GM19023 (cell line): ENCODE data around the gene HHIPL2.

Experiments used
- ATAC-seq: cut with Tn5 transposase; IDR thresholded peaks from one replicate; pipeline ENCODE4 v1.9.1; 2021; ENCODE audit warnings: mild to moderate bottlenecking, moderate library complexity; ENCODE audit not compliant: unreplicated experiment

HHIPL2 gene

GRCh38 chr1:222547944-222548671 is at the start of gene HHIPL2:
TSS of gene HHIPL2 (minus strand) at chr1:222548104. CDS start at chr1:222548044, 60 bp downstream.
- no peak for ATAC-seq

- ATAC-seq = no peak
Observed at GRCh38 chr1:222596696-222597095, 48.8 kb upstream of the HHIPL2 start.

- no peak for ATAC-seq
Observed at GRCh38 chr1:222594789-222595188, 46.9 kb upstream of the HHIPL2 start.

- no peak for ATAC-seq
Observed at GRCh38 chr1:222592171-222592570, 44.3 kb upstream of the HHIPL2 start.

GRCh38 chr1:222589462-222590302 is 41.8 kb upstream of the HHIPL2 start, which contains the start of gene TAF1A:
TSS of gene TAF1A (minus strand) at chr1:222589933.
- ATAC-seq = peak; percentile 100

- no peak for ATAC-seq
Observed at GRCh38 chr1:222588135-222588534, 40.2 kb upstream of the HHIPL2 start.

GRCh38 chr1:222586842-222587241 is 38.9 kb upstream of the HHIPL2 start:
- ATAC-seq = no peak

GRCh38 chr1:222583079-222583478 is 35.2 kb upstream of the HHIPL2 start:
- peak; percentile 80 for ATAC-seq

- peak; percentile 51 for ATAC-seq
Observed at GRCh38 chr1:222582099-222582774, 34.3 kb upstream of the HHIPL2 start.

- no peak for ATAC-seq
Observed at GRCh38 chr1:222579316-222579715, 31.4 kb upstream of the HHIPL2 start.

- no peak for ATAC-seq
Observed at GRCh38 chr1:222570837-222571236, 22.9 kb upstream of the HHIPL2 start.

- no peak for ATAC-seq
Observed at GRCh38 chr1:222561656-222562055, 13.8 kb upstream of the HHIPL2 start.

- no peak for ATAC-seq
Observed at GRCh38 chr1:222557574-222557973, 9.7 kb upstream of the HHIPL2 start.

GRCh38 chr1:222557148-222557547 is 9.2 kb upstream of the HHIPL2 start:
- ATAC-seq = no peak

- no peak for ATAC-seq
Observed at GRCh38 chr1:222555992-222556615, 8.2 kb upstream of the HHIPL2 start.

GRCh38 chr1:222554177-222554576 is 6.3 kb upstream of the HHIPL2 start:
- no peak for ATAC-seq

GRCh38 chr1:222552882-222553281 is 5.0 kb upstream of the HHIPL2 start:
- ATAC-seq = no peak

- ATAC-seq = no peak
Observed at GRCh38 chr1:222547260-222547614, 667 bp downstream of the HHIPL2 start.

- no peak for ATAC-seq
Observed at GRCh38 chr1:222546548-222547259, 1.2 kb downstream of the HHIPL2 start.

- ATAC-seq = no peak
Observed at GRCh38 chr1:222546091-222546490, 1.8 kb downstream of the HHIPL2 start.
